ENCODE data around the gene DNAJC24. TPM values are rescaled to one million over a fixed set of nuclear protein-coding genes. Genes with fewer than 3 reads are reported as not detected.

The DNAJC24 gene
- total and polyA plus RNA-seq, 5 donors, result 8.5 to 19.0 (median 15.7) TPM

- WGBS, result 47% methylated on average over 2 of the region's 2 CpGs
These were observed 14.5 kb upstream of the DNAJC24 start for GRCh38 chr11:31355131-31355530.

GRCh38 chr11:31355817-31356216 lies 13.8 kb upstream of the DNAJC24 start:
- DNase-seq (no peak), ATAC-seq (no peak)
- H3K27me3 ChIP-seq (ENCODE audit: control insufficient read depth, insufficient read depth), result no peaks in the 10 kb centered on the region
- no peaks in the 10 kb centered on the region for H3K4me1 ChIP-seq (ENCODE audit: control insufficient read depth, insufficient read depth, low read length)
- no peaks in the 10 kb centered on the region for H3K9me3 ChIP-seq (ENCODE audit: control insufficient read depth, low read length)
- intact Hi-C loops (cut with DNase I), result no loop called here
- H3K27ac ChIP-seq (ENCODE audit: low read length), result no peak overlapping the region
- WGBS, result 79% methylated on average over 5 of the region's 5 CpGs
- H3K4me3 ChIP-seq (ENCODE audit: low read length), result no peak overlapping the region

More at GRCh38 chr11:31355131-31355530, 14.5 kb upstream of the DNAJC24 start:
- no peaks in the 10 kb centered on the region for H3K27me3 ChIP-seq (ENCODE audit: control insufficient read depth, insufficient read depth)
- ATAC-seq, result no peak
- intact Hi-C loops (cut with DNase I), result no loop called here
- no peak for DNase-seq
- H3K4me3 ChIP-seq (ENCODE audit: low read length), result no peak overlapping the region
- H3K27ac ChIP-seq (ENCODE audit: low read length), result no peak overlapping the region
- no peaks in the 10 kb centered on the region for H3K4me1 ChIP-seq (ENCODE audit: control insufficient read depth, insufficient read depth, low read length)
- H3K9me3 ChIP-seq (ENCODE audit: control insufficient read depth, low read length), result no peaks in the 10 kb centered on the region

GRCh38 chr11:31361743-31362142 lies 7.9 kb upstream of the DNAJC24 start:
- no peak for DNase-seq
- H3K27me3 ChIP-seq (ENCODE audit: control insufficient read depth, insufficient read depth), result no peaks in the 10 kb centered on the region
- H3K4me3 ChIP-seq (ENCODE audit: low read length), result no peak overlapping the region
- intact Hi-C loops (cut with DNase I), result no loop called here
- no peak for ATAC-seq
- H3K4me1 ChIP-seq (ENCODE audit: control insufficient read depth, insufficient read depth, low read length), result no peaks in the 10 kb centered on the region
- no peaks in the 10 kb centered on the region for H3K9me3 ChIP-seq (ENCODE audit: control insufficient read depth, low read length)
- H3K27ac ChIP-seq (ENCODE audit: low read length), result no peak overlapping the region
- WGBS, result 87% methylated on average over 4 of the region's 4 CpGs

- Histone ChIP-seq H3K27me3 (ENCODE audit: control insufficient read depth, insufficient read depth) (no peaks in the 10 kb centered on the region), H3K4me1 (ENCODE audit: control insufficient read depth, insufficient read depth, low read length) (no peaks in the 10 kb centered on the region), H3K4me3 (ENCODE audit: low read length) (no peak overlapping the region), H3K9me3 (ENCODE audit: control insufficient read depth, low read length) (no peaks in the 10 kb centered on the region), H3K27ac (ENCODE audit: low read length) (no peak overlapping the region)
- DNase-seq (no peak), ATAC-seq (no peak)
- intact Hi-C loops (cut with DNase I), result no loop called here
- WGBS, result 65% methylated on average over 4 of the region's 4 CpGs
These were observed 2.9 kb upstream of the DNAJC24 start for GRCh38 chr11:31366795-31367194.

GRCh38 chr11:31375879-31376278 lies 6.2 kb downstream of the DNAJC24 start:
- ATAC-seq, result no peak
- Histone ChIP-seq H3K4me3 (ENCODE audit: low read length) (no peak overlapping the region), H3K27ac (ENCODE audit: low read length) (no peak overlapping the region), H3K27me3 (ENCODE audit: control insufficient read depth, insufficient read depth) (no peaks in the 10 kb centered on the region), H3K9me3 (ENCODE audit: control insufficient read depth, low read length) (no peaks in the 10 kb centered on the region), H3K4me1 (ENCODE audit: control insufficient read depth, insufficient read depth, low read length) (peaks cover 1% of the 10 kb centered on the region)
- intact Hi-C loops (cut with DNase I), result no loop called here
- WGBS, result 98% methylated on average over 5 of the region's 5 CpGs
- DNase-seq, result no peak

GRCh38 chr11:31383116-31383515 lies 13.5 kb downstream of the DNAJC24 start:
- 80% methylated on average over 1 of the region's 1 CpG for WGBS
- H3K4me3 ChIP-seq (ENCODE audit: low read length), result no peak overlapping the region
- intact Hi-C loops (cut with DNase I), result no loop called here
- DNase-seq (no peak), ATAC-seq (no peak)
- H3K27me3 ChIP-seq (ENCODE audit: control insufficient read depth, insufficient read depth), result no peaks in the 10 kb centered on the region
- no peaks in the 10 kb centered on the region for H3K9me3 ChIP-seq (ENCODE audit: control insufficient read depth, low read length)
- no peak overlapping the region for H3K27ac ChIP-seq (ENCODE audit: low read length)
- no peaks in the 10 kb centered on the region for H3K4me1 ChIP-seq (ENCODE audit: control insufficient read depth, insufficient read depth, low read length)

GRCh38 chr11:31387379-31387778 lies 17.7 kb downstream of the DNAJC24 start:
- 89% methylated on average over 2 of the region's 2 CpGs for WGBS
- H3K4me1 ChIP-seq (ENCODE audit: control insufficient read depth, insufficient read depth, low read length), result no peaks in the 10 kb centered on the region
- DNase-seq (no peak), ATAC-seq (no peak)
- H3K27me3 ChIP-seq (ENCODE audit: control insufficient read depth, insufficient read depth), result no peaks in the 10 kb centered on the region
- H3K9me3 ChIP-seq (ENCODE audit: control insufficient read depth, low read length), result no peaks in the 10 kb centered on the region
- intact Hi-C loops (cut with DNase I), result no loop called here
- no peak overlapping the region for H3K27ac ChIP-seq (ENCODE audit: low read length)
- no peak overlapping the region for H3K4me3 ChIP-seq (ENCODE audit: low read length)

- WGBS, result 53% methylated on average over 5 of the region's 5 CpGs
- no peaks in the 10 kb centered on the region for H3K27me3 ChIP-seq (ENCODE audit: control insufficient read depth, insufficient read depth)
- no peak overlapping the region for H3K27ac ChIP-seq (ENCODE audit: low read length)
- H3K4me3 ChIP-seq (ENCODE audit: low read length), result no peak overlapping the region
- intact Hi-C loops (cut with DNase I), result loop anchor here in 2 of 4 donors (5.0 to 10.0 kb wide), 2 partner anchors 475 to 477 kb away; no protein-coding TSS in a partner anchor
- no peaks in the 10 kb centered on the region for H3K9me3 ChIP-seq (ENCODE audit: control insufficient read depth, low read length)
- no peak for ATAC-seq
- no peaks in the 10 kb centered on the region for H3K4me1 ChIP-seq (ENCODE audit: control insufficient read depth, insufficient read depth, low read length)
- DNase-seq, result no peak
These were observed 27.7 kb downstream of the DNAJC24 start for GRCh38 chr11:31397239-31397834.

GRCh38 chr11:31404614-31405013 lies 35.0 kb downstream of the DNAJC24 start:
- Histone ChIP-seq H3K4me3 (ENCODE audit: low read length) (no peak overlapping the region), H3K27me3 (ENCODE audit: control insufficient read depth, insufficient read depth) (no peaks in the 10 kb centered on the region), H3K27ac (ENCODE audit: low read length) (no peak overlapping the region), H3K9me3 (ENCODE audit: control insufficient read depth, low read length) (no peaks in the 10 kb centered on the region), H3K4me1 (ENCODE audit: control insufficient read depth, insufficient read depth, low read length) (no peaks in the 10 kb centered on the region)
- no peak for DNase-seq
- ATAC-seq, result no peak
- intact Hi-C loops (cut with DNase I), result no loop called here

- Histone ChIP-seq H3K4me1 (ENCODE audit: control insufficient read depth, insufficient read depth, low read length) (no peaks in the 10 kb centered on the region), H3K9me3 (ENCODE audit: control insufficient read depth, low read length) (no peaks in the 10 kb centered on the region), H3K27me3 (ENCODE audit: control insufficient read depth, insufficient read depth) (no peaks in the 10 kb centered on the region), H3K4me3 (ENCODE audit: low read length) (no peak overlapping the region), H3K27ac (ENCODE audit: low read length) (no peak overlapping the region)
- intact Hi-C loops (cut with DNase I), result no loop called here
- DNase-seq (no peak), ATAC-seq (no peak)
- WGBS, result 98% methylated on average over 2 of the region's 2 CpGs
These were observed 38.5 kb downstream of the DNAJC24 start for GRCh38 chr11:31408201-31408600.

- Histone ChIP-seq H3K27ac (ENCODE audit: low read length) (no peak overlapping the region), H3K9me3 (ENCODE audit: control insufficient read depth, low read length) (no peaks in the 10 kb centered on the region), H3K4me3 (ENCODE audit: low read length) (no peak overlapping the region), H3K4me1 (ENCODE audit: control insufficient read depth, insufficient read depth, low read length) (no peaks in the 10 kb centered on the region), H3K27me3 (ENCODE audit: control insufficient read depth, insufficient read depth) (no peaks in the 10 kb centered on the region)
- no peak for ATAC-seq
- intact Hi-C loops (cut with DNase I), result no loop called here
- no peak for DNase-seq
- WGBS, result 99% methylated on average over 2 of the region's 2 CpGs
These were observed 43.3 kb downstream of the DNAJC24 start for GRCh38 chr11:31412946-31413345.

GRCh38 chr11:31414338-31414737 lies 44.7 kb downstream of the DNAJC24 start:
- H3K4me3 ChIP-seq (ENCODE audit: low read length), result no peak overlapping the region
- H3K27ac ChIP-seq (ENCODE audit: low read length), result no peak overlapping the region
- no peaks in the 10 kb centered on the region for H3K27me3 ChIP-seq (ENCODE audit: control insufficient read depth, insufficient read depth)
- 88% methylated on average over 3 of the region's 3 CpGs for WGBS
- DNase-seq (no peak), ATAC-seq (no peak)
- H3K9me3 ChIP-seq (ENCODE audit: control insufficient read depth, low read length), result no peaks in the 10 kb centered on the region
- intact Hi-C loops (cut with DNase I), result no loop called here
- no peaks in the 10 kb centered on the region for H3K4me1 ChIP-seq (ENCODE audit: control insufficient read depth, insufficient read depth, low read length)

All from right cardiac atrium (tissue), 5 donors.